Measurements from ENCODE around the gene KREMEN2. TPM values are rescaled to one million over a fixed set of nuclear protein-coding genes. Genes with fewer than 3 reads are reported as not detected.

KREMEN2 gene
- total RNA-seq, 1 experiment from 2014 or later, result 7.5 TPM

GRCh38 chr16:2968738-2969544 lies 4.9 kb downstream of the KREMEN2 start, which contains the start of gene PAQR4 (continued):
- TF ChIP-seq FOXP1 (CRISPR knock-in tag; IDR thresholded peaks at IDR 0.05; ENCODE audit: borderline replicate concordance), result peak; percentile 84
- no peak for TF ChIP-seq ZNF396 (CRISPR knock-in tag; IDR thresholded peaks at IDR 0.05; ENCODE audit: borderline replicate concordance)
- peak; percentile 82 for TF ChIP-seq TP53 (CRISPR knock-in tag; IDR thresholded peaks at IDR 0.05)
- TF ChIP-seq ZNF512 (CRISPR knock-in tag; IDR thresholded peaks at IDR 0.05; ENCODE audit: borderline replicate concordance), result 0 out of 2 replicates have a peak, but pooled peaks have one; percentile 17
- TF ChIP-seq ATF3 (CRISPR knock-in tag; conservative IDR thresholded peaks at IDR 0.05), result no peak
- TF ChIP-seq TEAD4 (CRISPR knock-in tag; IDR thresholded peaks at IDR 0.05), result peak; percentile 85
- TF ChIP-seq IRF2 (CRISPR knock-in tag; IDR thresholded peaks at IDR 0.05; ENCODE audit: borderline replicate concordance, low read depth), result no peak
- TF ChIP-seq OVOL2 (CRISPR knock-in tag; IDR thresholded peaks at IDR 0.05; ENCODE audit: borderline replicate concordance), result no peak
- no peak for TF ChIP-seq MXD4 (CRISPR knock-in tag; IDR thresholded peaks at IDR 0.05; ENCODE audit: borderline replicate concordance)
- TF ChIP-seq PRDM15 (CRISPR knock-in tag; IDR thresholded peaks at IDR 0.05), result peak; percentile 61
- no peak for TF ChIP-seq SOX15 (CRISPR knock-in tag; IDR thresholded peaks at IDR 0.05)
- TF ChIP-seq STAT6 (CRISPR knock-in tag; conservative IDR thresholded peaks at IDR 0.05; ENCODE audit: low read depth), result no peak; the same call in 1 of the 2 replicates
- TF ChIP-seq ZNF317 (CRISPR knock-in tag; IDR thresholded peaks at IDR 0.05; ENCODE audit: borderline replicate concordance, low read depth), result no peak
- TF ChIP-seq ZNF416 (CRISPR knock-in tag; IDR thresholded peaks at IDR 0.05), result no peak
- TF ChIP-seq JAZF1 (CRISPR knock-in tag; IDR thresholded peaks at IDR 0.05), result no peak
- peak; percentile 71; the same call in 1 of the 2 replicates for TF ChIP-seq PREB (CRISPR knock-in tag; IDR thresholded peaks at IDR 0.05; ENCODE audit: borderline replicate concordance)
- TF ChIP-seq ZNF121 (CRISPR knock-in tag; IDR thresholded peaks at IDR 0.05), result peak; percentile 71; the same call in 1 of the 2 replicates
- TF ChIP-seq ATF2 (CRISPR knock-in tag; IDR thresholded peaks at IDR 0.05; ENCODE audit: borderline replicate concordance, low read depth), result peak; percentile 75; the same call in 1 of the 2 replicates
- peak; percentile 97 for TF ChIP-seq FOXP4 (CRISPR knock-in tag; IDR thresholded peaks at IDR 0.05)
- TF ChIP-seq NFE2L1 (CRISPR knock-in tag; IDR thresholded peaks at IDR 0.05), result peak; percentile 69; the same call in 1 of the 2 replicates
- no peak for TF ChIP-seq CDX4 (CRISPR knock-in tag; IDR thresholded peaks at IDR 0.05; ENCODE audit: borderline replicate concordance)
- peak; percentile 65; the same call in 1 of the 2 replicates for TF ChIP-seq ZNF219 (CRISPR knock-in tag; IDR thresholded peaks at IDR 0.05; ENCODE audit: borderline replicate concordance)
- peak; percentile 74; the same call in 1 of the 2 replicates for TF ChIP-seq ZNF232 (CRISPR knock-in tag; IDR thresholded peaks at IDR 0.05)
- peak; percentile 53; the same call in 1 of the 2 replicates for TF ChIP-seq CBFB (CRISPR knock-in tag; IDR thresholded peaks at IDR 0.05; ENCODE audit: low read depth)
